Ascending aorta (tissue), 2 donors: Measurements from ENCODE around the gene C12orf50. TPM values are rescaled to one million over a fixed set of nuclear protein-coding genes. Genes with fewer than 3 reads are reported as not detected.

Experiments
- DNase-seq, 2 donors: peaks; one replicate each; pipeline ENCODE4 v3.0.0-alpha.2; 2019; ENCODE audit warnings: low spot score in 2 of 2
- H3K27ac ChIP-seq, 2 donors: fragments of 200-600 bp; sonication (generic); one replicate each; pipeline ENCODE4 v1.5.1; 2016 to 2017; ENCODE audit warnings: mild to moderate bottlenecking in 1 of 2
- H3K27me3 ChIP-seq: fragments of 200-600 bp; sonication (generic); one replicate; pipeline ENCODE4 v1.5.1; 2017
- H3K36me3 ChIP-seq, 2 donors: fragments of 200-600 bp; sonication (generic); one replicate each; pipeline ENCODE4 v1.5.1; 2016
- H3K4me1 ChIP-seq, 2 donors: fragments of 200-600 bp; sonication (generic); one replicate each; pipeline ENCODE4 v1.5.1; 2016 to 2017; ENCODE audit warnings: mild to moderate bottlenecking in 1 of 2
- H3K4me3 ChIP-seq, 2 donors: fragments of 200-600 bp; sonication (generic); one replicate each; pipeline ENCODE4 v1.5.1; 2016 to 2017; ENCODE audit warnings: mild to moderate bottlenecking in 1 of 2
- H3K9me3 ChIP-seq, 2 donors: fragments of 200-600 bp; sonication (generic); one replicate each; pipeline ENCODE4 v1.5.1; 2016
- intact Hi-C: fragments of 100-400 bp; cut with DNase I; formaldehyde crosslinking; loops from one replicate; pipeline ENCODE4 v1.15.1; 2023
- total RNA-seq: library from RNA; depleted of rRNA; stranded (reverse); fragments of >200 nt; gene quantifications from one replicate; pipeline ENCODE4 v1.1.0, GENCODE V29; 2016
- TF ChIP-seq, protein P1 (sequence below), 3 experiments: fragments of 200-600 bp in 2 of 3; fragments of 450-650 bp in 1 of 3; sonication (generic) in 2 of 3; IDR thresholded peaks; one replicate each; pipeline ENCODE4 v1.5.1; 2016 to 2019; ENCODE audit warnings: antibody characterized with exemption in 3 of 3, mild to moderate bottlenecking in 1 of 3, moderate library complexity in 1 of 3

C12orf50 gene
- total RNA-seq, 1 donor from 2014 or later: not detected

DNA sequence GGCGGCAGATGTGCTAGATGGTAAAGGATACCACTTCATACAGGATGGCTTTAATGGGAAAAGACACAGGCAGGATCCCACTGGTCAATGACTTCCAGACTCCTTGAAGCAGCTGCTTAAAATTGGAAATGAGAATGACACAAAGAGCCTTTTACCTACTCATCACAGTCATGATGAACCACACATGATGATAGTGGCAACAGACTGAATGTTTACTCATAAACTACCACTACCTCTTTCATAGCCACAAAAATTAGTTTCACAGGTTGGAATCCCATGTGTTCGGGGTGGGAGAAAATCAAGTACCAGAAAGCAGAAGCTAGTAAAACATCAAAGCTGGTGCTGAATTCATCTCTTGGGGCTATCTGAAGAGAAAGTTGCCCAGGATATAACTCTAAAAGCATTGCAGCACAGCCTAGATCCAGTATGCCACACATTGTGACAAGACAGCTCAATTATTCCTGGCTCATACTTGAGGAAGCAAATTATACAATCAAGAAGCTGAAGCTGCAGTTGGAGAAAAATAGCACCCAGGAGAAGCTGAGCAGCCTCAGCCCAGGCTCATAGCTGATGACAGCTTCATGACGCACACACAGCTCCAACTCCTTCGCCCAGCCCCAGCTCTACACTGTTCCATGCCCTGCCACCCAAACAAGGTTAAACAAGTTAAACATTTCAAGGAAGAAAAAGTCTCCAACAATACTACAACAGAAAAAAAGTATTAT is 29.0 kb upstream of the C12orf50 start:
- TF ChIP-seq, protein P1, sequence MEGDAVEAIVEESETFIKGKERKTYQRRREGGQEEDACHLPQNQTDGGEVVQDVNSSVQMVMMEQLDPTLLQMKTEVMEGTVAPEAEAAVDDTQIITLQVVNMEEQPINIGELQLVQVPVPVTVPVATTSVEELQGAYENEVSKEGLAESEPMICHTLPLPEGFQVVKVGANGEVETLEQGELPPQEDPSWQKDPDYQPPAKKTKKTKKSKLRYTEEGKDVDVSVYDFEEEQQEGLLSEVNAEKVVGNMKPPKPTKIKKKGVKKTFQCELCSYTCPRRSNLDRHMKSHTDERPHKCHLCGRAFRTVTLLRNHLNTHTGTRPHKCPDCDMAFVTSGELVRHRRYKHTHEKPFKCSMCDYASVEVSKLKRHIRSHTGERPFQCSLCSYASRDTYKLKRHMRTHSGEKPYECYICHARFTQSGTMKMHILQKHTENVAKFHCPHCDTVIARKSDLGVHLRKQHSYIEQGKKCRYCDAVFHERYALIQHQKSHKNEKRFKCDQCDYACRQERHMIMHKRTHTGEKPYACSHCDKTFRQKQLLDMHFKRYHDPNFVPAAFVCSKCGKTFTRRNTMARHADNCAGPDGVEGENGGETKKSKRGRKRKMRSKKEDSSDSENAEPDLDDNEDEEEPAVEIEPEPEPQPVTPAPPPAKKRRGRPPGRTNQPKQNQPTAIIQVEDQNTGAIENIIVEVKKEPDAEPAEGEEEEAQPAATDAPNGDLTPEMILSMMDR (IDR thresholded peaks at IDR 0.05): no peak
- DNase-seq: no peak
- Histone ChIP-seq H3K4me1 (no peaks in the 10 kb centered on the region), H3K27me3 (no peaks in the 10 kb centered on the region), H3K4me3 (no peak overlapping the region), H3K9me3 (no peaks in the 10 kb centered on the region), H3K36me3 (peaks cover 10 to 28% of the 10 kb centered on the region in 2 donors), H3K27ac (no peak overlapping the region)
- intact Hi-C loops: no loop called here

DNA sequence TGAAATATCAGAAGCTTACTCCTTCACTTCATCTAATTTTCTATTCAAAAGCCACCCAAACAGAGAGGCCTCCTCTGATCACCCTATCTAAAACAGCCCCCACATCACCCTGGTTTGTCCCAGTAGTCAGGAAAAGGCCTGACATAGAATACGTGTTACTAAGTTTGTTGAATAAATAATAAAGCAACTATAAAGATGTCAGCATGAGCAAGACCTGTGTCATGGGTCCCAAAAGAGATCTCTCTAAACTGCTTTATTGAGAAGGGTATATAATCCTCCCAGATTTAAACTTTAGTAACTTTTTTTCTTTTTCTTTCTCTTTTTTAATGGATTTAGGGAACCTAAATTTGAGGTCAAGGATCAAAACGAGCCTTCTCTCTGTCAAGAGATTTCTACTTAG is 27.4 kb upstream of the C12orf50 start:
- Histone ChIP-seq H3K4me3 (no peak overlapping the region), H3K9me3 (no peaks in the 10 kb centered on the region), H3K4me1 (no peaks in the 10 kb centered on the region), H3K27ac (no peak overlapping the region), H3K36me3 (peaks cover 10 to 26% of the 10 kb centered on the region in 2 donors), H3K27me3 (no peaks in the 10 kb centered on the region)
- TF ChIP-seq, protein P1 (IDR thresholded peaks at IDR 0.05): no peak
- intact Hi-C loops: no loop called here
- no peak for DNase-seq

DNA sequence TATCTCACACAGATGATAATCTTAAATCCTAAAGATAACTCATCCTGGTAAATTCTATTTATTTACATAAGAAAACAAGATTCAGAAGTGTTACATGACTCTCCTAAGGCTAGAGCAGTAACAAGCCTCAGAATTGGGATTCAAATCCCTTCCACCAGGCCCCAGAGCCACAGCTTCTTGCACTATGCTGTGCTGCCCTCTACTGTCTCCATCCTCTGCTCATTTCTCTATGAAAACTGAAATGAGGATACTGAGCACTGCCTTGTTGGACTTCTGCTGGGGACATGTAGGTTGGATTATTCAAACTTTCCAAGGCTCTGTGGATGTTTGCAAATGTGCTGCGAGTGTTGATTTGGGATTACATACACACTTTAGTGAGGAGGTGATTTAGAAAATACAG is 23.5 kb upstream of the C12orf50 start:
- Histone ChIP-seq H3K4me1 (no peaks in the 10 kb centered on the region), H3K27ac (no peak overlapping the region), H3K36me3 (peaks cover 10 to 47% of the 10 kb centered on the region in 2 donors), H3K9me3 (no peaks in the 10 kb centered on the region), H3K27me3 (no peaks in the 10 kb centered on the region), H3K4me3 (no peak overlapping the region)
- TF ChIP-seq, protein P1 (IDR thresholded peaks at IDR 0.05): peak in 1 of 3 experiments; percentile 29
- intact Hi-C loops: no loop called here
- DNase-seq: no peak

DNA sequence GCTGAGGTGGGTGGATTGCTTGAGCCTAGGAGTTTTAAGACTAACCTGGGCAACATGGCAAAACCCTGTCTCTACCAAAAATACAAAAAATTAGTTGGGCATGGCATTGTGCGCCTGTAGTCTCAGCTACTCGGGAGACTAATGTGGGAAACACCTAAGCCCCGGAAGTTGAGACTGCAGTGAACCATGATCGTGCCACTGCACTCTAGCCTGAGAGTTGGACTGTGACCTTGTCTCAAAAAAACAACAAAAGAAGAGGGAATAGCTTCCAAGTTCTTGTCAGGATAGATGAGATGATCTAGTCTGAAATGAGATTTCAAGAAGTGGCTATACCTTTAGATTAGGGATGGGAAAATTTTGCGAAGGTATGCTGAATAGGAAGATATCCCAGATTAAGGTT is 14.8 kb upstream of the C12orf50 start:
- intact Hi-C loops: no loop called here
- H3K4me3 ChIP-seq: no peak overlapping the region
- peaks cover 38 to 61% of the 10 kb centered on the region in 2 donors for H3K36me3 ChIP-seq

DNA sequence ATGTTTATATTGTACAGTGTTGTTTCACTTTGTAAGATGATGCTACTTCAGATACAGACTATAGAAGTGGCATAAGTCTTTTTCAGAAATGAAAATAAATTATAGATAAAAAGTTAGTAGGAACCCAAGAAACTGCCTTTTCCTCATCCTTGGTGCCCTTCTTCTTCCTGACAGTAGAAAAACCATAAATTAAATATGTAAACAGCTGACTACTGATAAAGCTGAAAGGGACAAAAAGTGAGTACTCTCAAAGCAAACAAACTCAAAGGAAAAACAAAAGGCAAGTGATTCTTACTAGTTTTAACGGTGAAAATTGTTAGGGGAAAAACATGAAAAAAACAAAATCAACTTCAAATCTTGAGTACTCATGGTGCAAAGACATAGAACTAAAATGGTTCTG is 8.6 kb upstream of the C12orf50 start:
- no peak overlapping the region for H3K27ac ChIP-seq

More for the DNA sequence above, 14.8 kb upstream of the C12orf50 start:
- no peaks in the 10 kb centered on the region for H3K9me3 ChIP-seq
- H3K4me1 ChIP-seq: no peaks in the 10 kb centered on the region
- DNase-seq: no peak
- H3K27me3 ChIP-seq: no peaks in the 10 kb centered on the region
- TF ChIP-seq, protein P1 (IDR thresholded peaks at IDR 0.05): no peak
- H3K27ac ChIP-seq: no peak overlapping the region

More for the DNA sequence above, 8.6 kb upstream of the C12orf50 start:
- peaks cover 2 to 13% of the 10 kb centered on the region in 2 donors for H3K4me1 ChIP-seq
- H3K36me3 ChIP-seq: peaks cover 0 to 3% of the 10 kb centered on the region in 2 donors
- TF ChIP-seq, protein P1 (IDR thresholded peaks at IDR 0.05): no peak
- no peak overlapping the region for H3K4me3 ChIP-seq
- no peaks in the 10 kb centered on the region for H3K9me3 ChIP-seq
- intact Hi-C loops: no loop called here
- no peak for DNase-seq
- H3K27me3 ChIP-seq: no peaks in the 10 kb centered on the region
